NCI-H1436 (cell line): ENCODE results near the gene DNAH9.

Experiments used
- DNase-seq: peaks from one replicate; lab custom pipeline; 2025; lab: John Stamatoyannopoulos, UW

Gene DNAH9

GRCh38 chr17:11979795-11980194, 381.5 kb downstream of the DNAH9 start:
- no peak for DNase-seq

GRCh38 chr17:11980813-11981212, 382.5 kb downstream of the DNAH9 start:
- DNase-seq: no peak

GRCh38 chr17:11981862-11982261, 383.6 kb downstream of the DNAH9 start:
- DNase-seq: no peak

- no peak for DNase-seq
These were observed 388.1 kb downstream of the DNAH9 start for GRCh38 chr17:11986179-11986941.

- peak; percentile 0 for DNase-seq
These were observed 388.7 kb downstream of the DNAH9 start for GRCh38 chr17:11986942-11987329.

- DNase-seq: no peak
These were observed 392.2 kb downstream of the DNAH9 start for GRCh38 chr17:11990363-11990983.

GRCh38 chr17:11991461-11991860, 393.2 kb downstream of the DNAH9 start:
- no peak for DNase-seq

- DNase-seq: no peak
These were observed 398.5 kb downstream of the DNAH9 start for GRCh38 chr17:11996722-11997146.

GRCh38 chr17:11997147-11997971, 399.1 kb downstream of the DNAH9 start, which contains the start of gene ZNF18:
TSS of gene ZNF18 (minus strand) at chr17:11997475. CDS start at chr17:11992829, 4,646 bp downstream.
- peak; percentile 89 for DNase-seq

GRCh38 chr17:11997972-11998233, 399.6 kb downstream of the DNAH9 start:
- no peak for DNase-seq

- no peak for DNase-seq
These were observed 401.4 kb downstream of the DNAH9 start for GRCh38 chr17:11999696-12000095.

- no peak for DNase-seq
These were observed 409.2 kb downstream of the DNAH9 start for GRCh38 chr17:12007466-12007865.
